Keratinocyte (primary cell): ENCODE data around the gene FAAH. TPM values are rescaled to one million over a fixed set of nuclear protein-coding genes. Genes with fewer than 3 reads are reported as not detected.

Experiments used
- DNase-seq: peaks from one replicate; pipeline ENCODE4 v3.0.0-alpha.2; 2011; ENCODE audit warnings: low read depth, missing footprints, low spot score
- FAIRE-seq: peaks from 2 replicates; lab custom pipeline; 2011; peaks lifted over from hg19 to GRCh38; lab: Jason Lieb, UNC
- H2AFZ ChIP-seq: 2 replicates; pipeline ENCODE4 v1.6.0; 2012; ENCODE audit warnings: low read length, control low read depth, inconsistent platforms; ENCODE audit not compliant: control insufficient read depth
- H3K27ac ChIP-seq: 2 replicates; pipeline ENCODE4 v1.5.1; 2011; ENCODE audit warnings: low read length; ENCODE audit not compliant: control insufficient read depth, insufficient read depth
- H3K27me3 ChIP-seq: 3 replicates; pipeline ENCODE4 v1.6.0; 2011; ENCODE audit warnings: low read length; ENCODE audit not compliant: control insufficient read depth, insufficient read depth; ENCODE audit errors: extremely low read depth
- H3K36me3 ChIP-seq, 2 experiments: 2 replicates in 1 of 2; 3 replicates in 1 of 2; pipeline ENCODE4 v1.5.1; 2011; ENCODE audit warnings: low read length in 2 of 2, mild to moderate bottlenecking in 1 of 2; ENCODE audit not compliant: control insufficient read depth in 2 of 2, insufficient read depth in 2 of 2; ENCODE audit errors: extremely low read depth in 1 of 2
- H3K4me1 ChIP-seq: 3 replicates; pipeline ENCODE4 v1.5.1; 2011; ENCODE audit warnings: low read length; ENCODE audit not compliant: control insufficient read depth, insufficient read depth; ENCODE audit errors: extremely low read depth
- H3K4me2 ChIP-seq: 3 replicates; pipeline ENCODE4 v1.6.0; 2011; ENCODE audit warnings: low read depth, low read length; ENCODE audit not compliant: control insufficient read depth, insufficient read depth; ENCODE audit errors: extremely low read depth
- H3K4me3 ChIP-seq, 3 experiments: fragments of 200-600 bp in 1 of 3; sonication (generic) in 1 of 3; 2 replicates in 2 of 3; 3 replicates in 1 of 3; pipeline ENCODE4 v1.5.1; 2011 to 2016; ENCODE audit warnings: low read length in 3 of 3, mild to moderate bottlenecking in 3 of 3, control low read depth in 2 of 3, inconsistent platforms in 1 of 3, low read depth in 1 of 3, mixed read lengths in 1 of 3, mixed run types in 1 of 3, moderate library complexity in 1 of 3; ENCODE audit not compliant: control insufficient read depth in 2 of 3, insufficient read depth in 2 of 3; ENCODE audit errors: extremely low read depth in 1 of 3
- H3K79me2 ChIP-seq: 2 replicates; pipeline ENCODE4 v1.6.0; 2012; ENCODE audit warnings: low read length; ENCODE audit not compliant: control insufficient read depth, insufficient read depth
- H3K9ac ChIP-seq: 3 replicates; pipeline ENCODE4 v1.6.0; 2011; ENCODE audit warnings: low read length; ENCODE audit not compliant: control insufficient read depth, insufficient read depth; ENCODE audit errors: extremely low read depth
- H3K9me1 ChIP-seq: 3 replicates; pipeline ENCODE4 v1.6.0; 2011; ENCODE audit warnings: low read length; ENCODE audit not compliant: control insufficient read depth, insufficient read depth; ENCODE audit errors: extremely low read depth
- H3K9me3 ChIP-seq: 2 replicates; pipeline ENCODE4 v1.5.1; 2012; ENCODE audit warnings: low read depth, low read length; ENCODE audit not compliant: control insufficient read depth
- H4K20me1 ChIP-seq: 3 replicates; pipeline ENCODE4 v1.6.0; 2011; ENCODE audit warnings: low read length; ENCODE audit not compliant: control insufficient read depth, insufficient read depth; ENCODE audit errors: extremely low read depth
- EZH2 ChIP-seq: IDR thresholded peaks from one replicate; pipeline ENCODE4 v1.6.1; 2012; ENCODE audit warnings: inconsistent platforms, mild to moderate bottlenecking, low read length, moderate library complexity
- dilution Hi-C: fragments of 300-500 bp; cut with MboI; formaldehyde crosslinking; loops from one replicate; pipeline ENCODE4 v1.7.0; 2020; ENCODE audit warnings: low sequenced_read_pairs; ENCODE audit not compliant: extremely low pct_ligation_motif_present
- polyA plus RNA-seq, 5 experiments: library from polyadenylated mRNA; depleted of rRNA in 3 of 5; stranded (reverse) in 3 of 5; stranded (forward) in 1 of 5; unstranded in 1 of 5; fragments of >200 nt; gene quantifications; 1 replicate in 1 of 5; 2 replicates in 3 of 5; 3 replicates in 1 of 5; pipeline versions ENCODE4 v1.2.1 to v1.2.3, GENCODE V29; 2011 to 2012; ENCODE audit warnings: missing spikeins in 2 of 5, low read depth in 1 of 5, low replicate concordance in 1 of 5
- TF ChIP-seq, protein P1 (sequence below), 3 experiments: IDR thresholded peaks in 1 of 3; conservative IDR thresholded peaks in 1 of 3; optimal IDR thresholded peaks in 1 of 3; 2 replicates in 2 of 3; 3 replicates in 1 of 3; pipeline versions ENCODE3 to v1.5.1; 2011; ENCODE audit warnings: low read length in 3 of 3, mild to moderate bottlenecking in 3 of 3, moderate library complexity in 2 of 3, control low read depth in 1 of 3, inconsistent platforms in 1 of 3; ENCODE audit not compliant: insufficient read depth in 2 of 3; ENCODE audit errors: extremely low read depth in 1 of 3

The FAAH gene
- polyA plus RNA-seq, 1 donor (not counting 4 experiments of a cell fraction or from before 2014, with no cell fraction given), result 5.3 TPM

GRCh38 chr1:46456411-46456963 lies 62.4 kb downstream of the FAAH start:
- dilution Hi-C loops, result no loop called here
- H3K4me3 ChIP-seq, result no peak overlapping the region
- H3K9me1 ChIP-seq, result no peaks in the 10 kb centered on the region
- H2AFZ ChIP-seq, result no peak overlapping the region
- no peaks in the 10 kb centered on the region for H3K9me3 ChIP-seq
- FAIRE-seq (no peak), DNase-seq (no peak)
- H3K4me2 ChIP-seq, result no peak overlapping the region
- H3K79me2 ChIP-seq, result no peaks in the 10 kb centered on the region
- no peak overlapping the region for H3K9ac ChIP-seq
- H3K27ac ChIP-seq, result no peak overlapping the region
- H3K27me3 ChIP-seq, result peaks cover 55% of the 10 kb centered on the region
- TF ChIP-seq, protein P1, sequence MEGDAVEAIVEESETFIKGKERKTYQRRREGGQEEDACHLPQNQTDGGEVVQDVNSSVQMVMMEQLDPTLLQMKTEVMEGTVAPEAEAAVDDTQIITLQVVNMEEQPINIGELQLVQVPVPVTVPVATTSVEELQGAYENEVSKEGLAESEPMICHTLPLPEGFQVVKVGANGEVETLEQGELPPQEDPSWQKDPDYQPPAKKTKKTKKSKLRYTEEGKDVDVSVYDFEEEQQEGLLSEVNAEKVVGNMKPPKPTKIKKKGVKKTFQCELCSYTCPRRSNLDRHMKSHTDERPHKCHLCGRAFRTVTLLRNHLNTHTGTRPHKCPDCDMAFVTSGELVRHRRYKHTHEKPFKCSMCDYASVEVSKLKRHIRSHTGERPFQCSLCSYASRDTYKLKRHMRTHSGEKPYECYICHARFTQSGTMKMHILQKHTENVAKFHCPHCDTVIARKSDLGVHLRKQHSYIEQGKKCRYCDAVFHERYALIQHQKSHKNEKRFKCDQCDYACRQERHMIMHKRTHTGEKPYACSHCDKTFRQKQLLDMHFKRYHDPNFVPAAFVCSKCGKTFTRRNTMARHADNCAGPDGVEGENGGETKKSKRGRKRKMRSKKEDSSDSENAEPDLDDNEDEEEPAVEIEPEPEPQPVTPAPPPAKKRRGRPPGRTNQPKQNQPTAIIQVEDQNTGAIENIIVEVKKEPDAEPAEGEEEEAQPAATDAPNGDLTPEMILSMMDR (optimal IDR thresholded peaks at IDR 0.05 in 1 of 3, IDR thresholded peaks at IDR 0.05 in 1 of 3, conservative IDR thresholded peaks at IDR 0.05 in 1 of 3; ENCODE audit: extremely low read depth in 1 of 3, insufficient read depth in 2 of 3, low read length in 3 of 3), result no peak
- TF ChIP-seq EZH2, result no peak
- H4K20me1 ChIP-seq, result no peaks in the 10 kb centered on the region
- H3K4me1 ChIP-seq, result no peaks in the 10 kb centered on the region
- H3K36me3 ChIP-seq, result no peaks in the 10 kb centered on the region

DNA sequence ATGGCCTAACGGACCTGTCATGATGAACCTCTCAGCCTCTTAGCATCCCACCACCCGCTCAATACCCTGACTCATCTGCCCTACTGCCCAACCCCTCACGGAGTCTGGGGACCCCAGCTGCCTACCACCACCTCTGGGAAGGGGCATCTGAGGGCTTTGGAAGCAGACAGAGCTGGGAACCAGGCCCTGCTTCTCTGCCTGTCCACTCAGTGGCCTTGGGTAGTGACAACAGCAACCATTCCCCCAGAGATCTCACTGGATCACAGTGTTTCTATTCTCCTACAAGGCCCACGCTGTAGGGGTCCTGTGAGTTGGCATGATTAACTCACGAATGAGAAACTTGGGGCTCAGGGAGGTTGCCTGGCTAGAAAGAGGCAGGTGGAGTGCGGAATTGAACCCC lies 63.1 kb downstream of the FAAH start:
- dilution Hi-C loops, result no loop called here
- DNase-seq (no peak), FAIRE-seq (no peak)
- no peaks in the 10 kb centered on the region for H3K36me3 ChIP-seq
- H3K4me1 ChIP-seq, result no peaks in the 10 kb centered on the region
- H3K9ac ChIP-seq, result no peak overlapping the region
- H3K4me2 ChIP-seq, result no peak overlapping the region
- H3K79me2 ChIP-seq, result no peaks in the 10 kb centered on the region
- no peak overlapping the region for H2AFZ ChIP-seq
- H3K9me1 ChIP-seq, result no peaks in the 10 kb centered on the region
- H3K9me3 ChIP-seq, result no peaks in the 10 kb centered on the region
- no peak for TF ChIP-seq EZH2
- TF ChIP-seq, protein P1 (optimal IDR thresholded peaks at IDR 0.05 in 1 of 3, IDR thresholded peaks at IDR 0.05 in 1 of 3, conservative IDR thresholded peaks at IDR 0.05 in 1 of 3; ENCODE audit: extremely low read depth in 1 of 3, insufficient read depth in 2 of 3, low read length in 3 of 3), result no peak
- H3K27me3 ChIP-seq, result peaks cover 55% of the 10 kb centered on the region
- no peak overlapping the region for H3K27ac ChIP-seq
- H4K20me1 ChIP-seq, result no peaks in the 10 kb centered on the region
- H3K4me3 ChIP-seq, result no peak overlapping the region
